GM06990 (cell line): ENCODE data around the gene SLC39A3.

Experiments used
- DNase-seq: peaks from one replicate; pipeline ENCODE4 v3.0.0-alpha.2; 2011; ENCODE audit not compliant: insufficient read length; ENCODE audit errors: extremely low read depth
- H3K27me3 ChIP-seq: replicated peaks from 2 replicates; pipeline ENCODE4 v1.6.0; 2011; ENCODE audit warnings: low read length; ENCODE audit not compliant: control insufficient read depth, insufficient read depth
- H3K36me3 ChIP-seq: 2 replicates; pipeline ENCODE4 v1.5.1; 2011; ENCODE audit warnings: low read length; ENCODE audit not compliant: control insufficient read depth, insufficient read depth
- H3K4me3 ChIP-seq: replicated peaks from 2 replicates; pipeline ENCODE4 v1.5.1; 2011; ENCODE audit warnings: low read depth, mild to moderate bottlenecking, control low read depth, low read length
- CTCF ChIP-seq: IDR thresholded peaks from 2 replicates; pipeline ENCODE4 v1.5.1; 2011; ENCODE audit warnings: low read length, control low read depth, mild to moderate bottlenecking, inconsistent platforms; ENCODE audit not compliant: insufficient read depth, poor library complexity, severe bottlenecking

The SLC39A3 gene

GRCh38 chr19:2683430-2684003 lies 56.3 kb downstream of the SLC39A3 start:
- no peaks in the 10 kb centered on the region for H3K27me3 ChIP-seq
- DNase-seq = no peak
- TF ChIP-seq CTCF = no peak
- H3K4me3 ChIP-seq = no peak overlapping the region
- peaks cover 3% of the 10 kb centered on the region for H3K36me3 ChIP-seq
